NB4 (cell line): Measurements from ENCODE around the gene DNAJC1.

Experiments
- DNase-seq: peaks from one replicate; pipeline ENCODE4 v3.0.0; 2010; ENCODE audit warnings: low read depth
- H3K4me3 ChIP-seq: one replicate; pipeline ENCODE4 v1.5.1; 2011; ENCODE audit warnings: mild to moderate bottlenecking, low read depth, low read length, moderate library complexity
- CTCF ChIP-seq: IDR thresholded peaks from one replicate; pipeline ENCODE4 v1.5.1; 2012; ENCODE audit warnings: low read depth, low read length
- MAX ChIP-seq: IDR thresholded peaks from 2 replicates; pipeline ENCODE4 v1.6.1; 2011; ENCODE audit warnings: low read depth, low read length
- MYC ChIP-seq: IDR thresholded peaks from 2 replicates; pipeline ENCODE4 v1.6.1; 2011; ENCODE audit warnings: low read depth, low read length
- POLR2A ChIP-seq: IDR thresholded peaks from 2 replicates; pipeline ENCODE4 v1.6.1; 2011; ENCODE audit warnings: mild to moderate bottlenecking; ENCODE audit not compliant: insufficient read length; ENCODE audit errors: extremely low read depth

Gene DNAJC1

GRCh38 chr10:22003177-22003963, at the start of gene DNAJC1:
Gene DNAJC1, minus strand, starts transcription at chr10:22003730. Its CDS starts 296 bp downstream, at chr10:22003434.
- peak within 1 kb of the TSS; percentile 81 for H3K4me3 ChIP-seq
- TF ChIP-seq CTCF (no peak), MAX (peak; percentile 77), MYC (peak; percentile 68), POLR2A (peak; percentile 57)
- peak; percentile 92 for DNase-seq

GRCh38 chr10:22053048-22053447, 49.5 kb upstream of the DNAJC1 start:
- no peak overlapping the region for H3K4me3 ChIP-seq
- DNase-seq, result peak; percentile 1
- TF ChIP-seq POLR2A, result no peak
- no peak for TF ChIP-seq MAX
- no peak for TF ChIP-seq MYC
- no peak for TF ChIP-seq CTCF

GRCh38 chr10:22049635-22050034, 46.1 kb upstream of the DNAJC1 start:
- TF ChIP-seq POLR2A (no peak), CTCF (no peak)
- no peak for DNase-seq
- no peak overlapping the region for H3K4me3 ChIP-seq

GRCh38 chr10:22047812-22048211, 44.3 kb upstream of the DNAJC1 start:
- TF ChIP-seq MAX (no peak), MYC (no peak), CTCF (no peak), POLR2A (no peak)
- DNase-seq, result no peak
- H3K4me3 ChIP-seq, result no peak overlapping the region

GRCh38 chr10:22043327-22043633, 39.8 kb upstream of the DNAJC1 start:
- DNase-seq, result no peak
- H3K4me3 ChIP-seq, result no peak overlapping the region
- TF ChIP-seq CTCF (no peak), POLR2A (no peak), MAX (no peak), MYC (no peak)
